AG10803 (cell line): ENCODE measurements around the gene ZFYVE1.

ENCODE experiments used
- DNase-seq: peaks from one replicate; pipeline ENCODE4 v3.0.0; 2010; ENCODE audit warnings: low read depth
- H3K4me3 ChIP-seq: 2 replicates; pipeline ENCODE4 v1.5.1; 2011; ENCODE audit warnings: mild to moderate bottlenecking, low read length, control low read depth
- CTCF ChIP-seq: conservative IDR thresholded peaks from 2 replicates; pipeline ENCODE4 v1.5.1; 2011; ENCODE audit warnings: mild to moderate bottlenecking, low read length, control low read depth, inconsistent platforms

Gene ZFYVE1

GRCh38 chr14:72926292-72927028 lies 100.4 kb downstream of the ZFYVE1 start, which contains the start of gene DCAF4:
TSS of gene DCAF4 (plus strand) at chr14:72926464. CDS start at chr14:72937979, 11,515 bp downstream.
- no peak for TF ChIP-seq CTCF
- DNase-seq = peak; percentile 98
- H3K4me3 ChIP-seq = peak within 1 kb of the TSS; percentile 98

GRCh38 chr14:72925815-72926291 lies 101.1 kb downstream of the ZFYVE1 start:
- no peak for TF ChIP-seq CTCF
- no peak for DNase-seq

GRCh38 chr14:72925171-72925759 lies 101.6 kb downstream of the ZFYVE1 start:
- no peak for TF ChIP-seq CTCF
- DNase-seq = no peak
- peak overlapping the region; percentile 79; the same call in 1 of the 2 replicates for H3K4me3 ChIP-seq

More at GRCh38 chr14:72925815-72926291, 101.1 kb downstream of the ZFYVE1 start:
- H3K4me3 ChIP-seq = peak overlapping the region; percentile 79

GRCh38 chr14:72924337-72924736 lies 102.6 kb downstream of the ZFYVE1 start:
- no peak overlapping the region for H3K4me3 ChIP-seq
- TF ChIP-seq CTCF = no peak
- DNase-seq = no peak

- DNase-seq = no peak
- H3K4me3 ChIP-seq = no peak overlapping the region
- TF ChIP-seq CTCF = no peak
These were observed 105.5 kb downstream of the ZFYVE1 start for GRCh38 chr14:72921396-72921795.

GRCh38 chr14:72920008-72920407 lies 106.9 kb downstream of the ZFYVE1 start:
- H3K4me3 ChIP-seq = no peak overlapping the region
- no peak for DNase-seq
- no peak for TF ChIP-seq CTCF
